GM10248 (cell line): ENCODE data around the gene NVL.

Source experiments
- CTCF ChIA-PET: fragments of 300-600 bp; sonication (Branson Sonifier 250); formaldehyde crosslinking; extraction: SDS; loops from one replicate; lab custom pipeline; 2021; ENCODE audit warnings: antibody characterized with exemption; lab: Yijun Ruan, JAX
- POLR2A ChIA-PET: fragments of 350-650 bp; sonication (Branson Sonifier 250); formaldehyde crosslinking; extraction: SDS; loops from one replicate; lab custom pipeline; 2020; ENCODE audit warnings: antibody characterized with exemption; lab: Yijun Ruan, JAX
- DNase-seq: peaks from one replicate; pipeline ENCODE4 v3.0.0; 2012; ENCODE audit errors: extremely low spot score
- TF ChIP-seq, protein P1 (sequence below): IDR thresholded peaks from 2 replicates; pipeline ENCODE4 v1.5.1; 2012; ENCODE audit warnings: mild to moderate bottlenecking, low read depth; ENCODE audit errors: extremely low read depth, missing control alignments, control extremely low read depth

NVL gene

DNA sequence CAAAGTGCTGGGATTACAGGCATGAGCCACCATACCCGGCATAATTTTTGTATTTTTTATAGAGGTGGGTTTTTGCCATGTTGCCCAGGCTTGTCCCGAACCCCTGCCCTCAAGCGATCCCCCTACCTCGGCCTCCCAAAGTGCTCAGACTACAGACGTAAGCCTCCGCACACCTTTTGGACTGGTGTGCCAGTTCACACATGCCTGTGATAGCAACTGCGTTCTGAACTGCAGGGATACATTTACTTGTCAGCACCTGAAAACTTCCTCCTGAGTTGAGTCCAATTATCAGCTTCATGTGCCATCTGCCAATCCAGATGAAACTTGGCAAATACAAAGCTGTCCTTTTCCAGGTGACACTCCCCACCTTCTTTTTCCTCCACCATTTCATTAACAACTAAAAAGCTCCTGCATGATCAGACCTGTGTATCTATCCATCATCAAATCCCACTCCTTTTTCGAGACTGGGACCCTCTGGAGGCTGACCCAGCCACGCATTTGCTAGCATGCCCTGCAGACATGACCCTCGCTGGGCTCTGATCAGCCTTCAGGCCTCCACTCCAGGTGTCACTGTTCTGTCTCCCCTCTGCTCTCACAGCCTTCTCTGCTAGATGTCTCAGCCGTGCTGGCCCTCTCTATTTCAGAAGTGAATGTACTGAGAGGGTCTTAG is 149.1 kb downstream of the NVL start:
- CTCF ChIA-PET: interaction anchor here (1.4 kb wide), 1 partner anchor 317 kb away, joined by 3 read pairs; no protein-coding TSS in a partner anchor
- TF ChIP-seq, protein P1, sequence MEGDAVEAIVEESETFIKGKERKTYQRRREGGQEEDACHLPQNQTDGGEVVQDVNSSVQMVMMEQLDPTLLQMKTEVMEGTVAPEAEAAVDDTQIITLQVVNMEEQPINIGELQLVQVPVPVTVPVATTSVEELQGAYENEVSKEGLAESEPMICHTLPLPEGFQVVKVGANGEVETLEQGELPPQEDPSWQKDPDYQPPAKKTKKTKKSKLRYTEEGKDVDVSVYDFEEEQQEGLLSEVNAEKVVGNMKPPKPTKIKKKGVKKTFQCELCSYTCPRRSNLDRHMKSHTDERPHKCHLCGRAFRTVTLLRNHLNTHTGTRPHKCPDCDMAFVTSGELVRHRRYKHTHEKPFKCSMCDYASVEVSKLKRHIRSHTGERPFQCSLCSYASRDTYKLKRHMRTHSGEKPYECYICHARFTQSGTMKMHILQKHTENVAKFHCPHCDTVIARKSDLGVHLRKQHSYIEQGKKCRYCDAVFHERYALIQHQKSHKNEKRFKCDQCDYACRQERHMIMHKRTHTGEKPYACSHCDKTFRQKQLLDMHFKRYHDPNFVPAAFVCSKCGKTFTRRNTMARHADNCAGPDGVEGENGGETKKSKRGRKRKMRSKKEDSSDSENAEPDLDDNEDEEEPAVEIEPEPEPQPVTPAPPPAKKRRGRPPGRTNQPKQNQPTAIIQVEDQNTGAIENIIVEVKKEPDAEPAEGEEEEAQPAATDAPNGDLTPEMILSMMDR: no peak
- POLR2A ChIA-PET: no interaction called here
- no peak for DNase-seq

DNA sequence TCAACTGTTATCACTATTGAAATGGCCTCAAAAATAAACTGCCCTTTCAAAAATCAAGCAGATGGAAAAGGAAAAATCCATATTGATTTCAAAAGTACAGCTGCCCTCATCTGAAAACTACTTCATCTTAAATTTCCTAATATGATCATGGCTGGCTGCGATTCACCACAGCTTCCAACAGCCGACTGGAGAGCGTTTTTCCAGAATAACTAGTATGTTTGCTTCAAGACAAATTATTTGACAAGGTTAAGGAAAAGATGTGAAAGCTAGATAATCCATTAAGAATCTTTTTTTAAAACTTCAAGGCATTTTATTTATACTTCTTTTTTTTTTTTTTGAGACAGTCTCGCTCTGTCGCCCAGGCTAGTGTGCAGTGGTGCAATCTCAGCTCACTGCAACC is 151.1 kb downstream of the NVL start:
- DNase-seq: no peak
- TF ChIP-seq, protein P1: no peak
- ChIA-PET CTCF (interaction anchor here (0.7 to 1.3 kb wide), 3 partner anchors 9 to 26 kb away, joined by 3 to 5 read pairs (median 3); no protein-coding TSS in a partner anchor), POLR2A (no interaction called here)

DNA sequence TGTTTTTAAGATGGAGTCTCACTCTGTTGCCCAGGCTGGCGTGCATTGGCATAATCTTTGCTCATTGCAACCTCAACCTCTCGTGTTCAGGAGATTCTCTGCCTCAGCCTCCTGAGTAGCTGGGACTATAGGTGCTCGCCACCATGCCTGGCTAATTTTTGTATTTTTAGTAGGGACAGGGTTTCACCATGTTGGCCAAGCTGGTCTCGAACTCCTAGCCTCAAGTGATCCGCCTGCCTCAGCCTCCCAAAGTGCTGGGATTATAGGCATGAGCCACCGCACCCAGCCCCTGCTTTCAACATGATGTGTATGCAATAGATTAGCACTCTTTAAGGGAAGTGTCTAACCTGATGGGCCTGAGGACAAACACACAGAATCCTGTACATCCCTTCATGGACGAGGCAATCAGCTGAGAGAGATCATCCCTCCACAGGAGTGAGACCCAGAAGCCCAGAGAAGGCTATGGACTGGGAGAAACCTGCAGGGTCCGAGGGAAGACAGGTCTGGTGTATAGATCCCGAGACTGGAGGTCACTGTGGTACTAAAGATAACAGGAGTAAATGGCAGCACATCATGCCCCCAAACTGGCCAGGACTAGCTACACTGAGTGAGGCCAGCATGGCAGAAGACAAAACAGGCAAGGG is 152.5 kb downstream of the NVL start:
- POLR2A ChIA-PET: no interaction called here
- TF ChIP-seq, protein P1: no peak
- CTCF ChIA-PET: interaction anchor here (0.8 to 1.7 kb wide), 5 partner anchors 8 to 61 kb away, joined by 3 to 4 read pairs (median 3); no protein-coding TSS in a partner anchor

More for the DNA sequence above, 152.5 kb downstream of the NVL start:
- no peak for DNase-seq
